ENCODE data around the gene CDKN2B-AS1.

The CDKN2B-AS1 gene

DNA sequence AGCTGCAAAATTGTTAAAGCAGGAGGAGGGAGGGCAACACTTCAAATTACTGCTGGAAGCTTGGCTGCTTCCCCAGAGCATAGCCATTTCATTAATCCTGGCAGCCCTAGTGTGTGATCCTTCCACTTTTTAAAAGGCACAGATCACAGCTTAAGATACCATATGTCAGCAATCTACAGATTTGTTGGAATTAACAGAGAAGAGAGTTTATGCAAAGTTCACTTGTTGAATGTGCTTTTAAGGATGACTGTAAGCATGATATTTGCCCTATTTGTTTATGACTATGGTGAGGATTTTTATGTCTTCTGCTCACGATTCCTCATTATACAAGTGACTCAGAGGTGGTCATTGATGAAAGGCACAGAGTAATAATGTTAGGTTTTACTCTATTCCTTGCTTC lies 170.6 kb downstream of the CDKN2B-AS1 start:
- DNase-seq = no peak

DNA sequence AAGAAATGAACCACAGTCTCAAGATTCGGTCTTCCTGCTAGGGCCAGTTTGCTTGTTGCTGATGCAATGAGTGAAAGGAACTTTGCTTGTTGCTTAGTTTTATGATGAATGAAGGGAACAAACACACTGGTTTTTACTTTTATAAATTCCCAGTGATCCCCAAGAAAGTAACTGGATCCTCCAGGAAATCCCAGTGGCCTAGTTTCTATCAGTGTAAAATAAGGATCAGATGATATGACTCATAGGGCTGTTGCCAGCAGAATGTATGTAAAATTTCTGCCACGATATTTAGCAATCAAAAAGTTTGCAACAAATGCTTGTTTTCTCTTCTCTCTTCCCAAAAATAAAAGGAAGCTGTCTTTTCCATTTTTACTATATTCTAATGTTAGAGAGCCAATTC lies 174.7 kb downstream of the CDKN2B-AS1 start:
- DNase-seq = no peak

DNA sequence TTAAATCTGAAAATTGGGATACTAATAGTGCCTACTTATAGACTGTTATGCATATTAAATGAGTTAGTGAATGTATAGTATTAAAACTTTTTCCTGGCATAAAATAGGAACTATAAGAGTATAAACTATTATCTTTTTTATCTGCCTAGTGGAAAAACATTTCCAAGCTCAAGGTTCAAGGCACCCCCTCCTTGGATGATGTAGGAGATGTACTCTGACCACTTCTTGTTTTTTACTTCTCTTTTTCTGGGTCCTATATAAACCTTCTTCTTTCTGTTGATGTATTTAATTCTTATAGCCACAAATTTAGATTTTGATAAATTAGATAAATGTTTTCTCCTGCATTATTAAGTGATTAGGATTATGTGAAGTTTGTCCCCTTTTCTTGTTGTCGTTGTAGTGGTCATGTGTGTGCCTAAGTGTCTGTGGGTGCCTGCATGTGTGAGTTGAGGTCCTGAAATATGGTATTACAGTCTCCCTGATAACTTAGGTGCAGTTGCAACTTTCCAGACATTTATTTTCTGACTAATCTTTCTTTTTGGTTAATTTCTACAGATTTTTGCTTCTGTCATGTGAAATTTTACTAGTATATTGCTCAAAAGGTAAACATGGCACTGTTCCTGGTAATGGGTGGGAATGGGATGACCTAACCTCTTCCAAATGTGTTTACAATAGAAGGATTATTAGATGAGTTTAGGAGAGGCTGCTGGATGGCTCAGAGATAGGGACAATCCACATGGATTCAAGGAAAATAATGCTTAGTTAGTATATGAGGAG lies 175.3 kb downstream of the CDKN2B-AS1 start:
- no peak for DNase-seq

Data from NCI-H1092 (cell line).